HL-60 (cell line): Measurements from ENCODE around the gene ALDH9A1.

Experiments used
- TF ChIP-seq, protein P1 (sequence below): IDR thresholded peaks from one replicate; pipeline ENCODE4 v1.5.1; 2011; ENCODE audit warnings: low read length, control low read depth, inconsistent platforms; ENCODE audit not compliant: insufficient read depth
- TF ChIP-seq, protein P2 (sequence below): IDR thresholded peaks from 2 replicates; pipeline ENCODE4 v1.6.1; 2012; ENCODE audit warnings: low read depth; ENCODE audit not compliant: insufficient replicate concordance

DNA sequence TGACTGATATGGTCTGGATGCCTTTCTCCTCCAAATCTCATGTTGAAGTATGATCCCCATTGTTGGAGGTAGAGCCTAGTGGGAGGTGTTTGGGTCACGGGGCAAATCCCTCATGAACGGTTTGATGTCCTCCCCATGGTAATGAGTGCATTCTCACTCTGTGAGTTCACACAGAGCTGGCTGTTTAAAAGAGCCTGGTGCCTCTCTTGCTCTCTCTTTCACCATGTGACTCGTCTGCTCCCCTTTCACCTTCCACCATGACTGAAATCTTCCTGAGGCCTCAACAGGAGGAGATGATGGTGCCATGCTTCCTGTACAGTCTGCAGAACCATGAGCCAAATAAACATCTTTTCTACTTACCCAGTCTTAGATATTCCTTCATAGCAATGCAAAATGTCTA is 30.2 kb downstream of the ALDH9A1 start:
- TF ChIP-seq, protein P1, sequence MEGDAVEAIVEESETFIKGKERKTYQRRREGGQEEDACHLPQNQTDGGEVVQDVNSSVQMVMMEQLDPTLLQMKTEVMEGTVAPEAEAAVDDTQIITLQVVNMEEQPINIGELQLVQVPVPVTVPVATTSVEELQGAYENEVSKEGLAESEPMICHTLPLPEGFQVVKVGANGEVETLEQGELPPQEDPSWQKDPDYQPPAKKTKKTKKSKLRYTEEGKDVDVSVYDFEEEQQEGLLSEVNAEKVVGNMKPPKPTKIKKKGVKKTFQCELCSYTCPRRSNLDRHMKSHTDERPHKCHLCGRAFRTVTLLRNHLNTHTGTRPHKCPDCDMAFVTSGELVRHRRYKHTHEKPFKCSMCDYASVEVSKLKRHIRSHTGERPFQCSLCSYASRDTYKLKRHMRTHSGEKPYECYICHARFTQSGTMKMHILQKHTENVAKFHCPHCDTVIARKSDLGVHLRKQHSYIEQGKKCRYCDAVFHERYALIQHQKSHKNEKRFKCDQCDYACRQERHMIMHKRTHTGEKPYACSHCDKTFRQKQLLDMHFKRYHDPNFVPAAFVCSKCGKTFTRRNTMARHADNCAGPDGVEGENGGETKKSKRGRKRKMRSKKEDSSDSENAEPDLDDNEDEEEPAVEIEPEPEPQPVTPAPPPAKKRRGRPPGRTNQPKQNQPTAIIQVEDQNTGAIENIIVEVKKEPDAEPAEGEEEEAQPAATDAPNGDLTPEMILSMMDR, result no peak
- TF ChIP-seq, protein P2, sequence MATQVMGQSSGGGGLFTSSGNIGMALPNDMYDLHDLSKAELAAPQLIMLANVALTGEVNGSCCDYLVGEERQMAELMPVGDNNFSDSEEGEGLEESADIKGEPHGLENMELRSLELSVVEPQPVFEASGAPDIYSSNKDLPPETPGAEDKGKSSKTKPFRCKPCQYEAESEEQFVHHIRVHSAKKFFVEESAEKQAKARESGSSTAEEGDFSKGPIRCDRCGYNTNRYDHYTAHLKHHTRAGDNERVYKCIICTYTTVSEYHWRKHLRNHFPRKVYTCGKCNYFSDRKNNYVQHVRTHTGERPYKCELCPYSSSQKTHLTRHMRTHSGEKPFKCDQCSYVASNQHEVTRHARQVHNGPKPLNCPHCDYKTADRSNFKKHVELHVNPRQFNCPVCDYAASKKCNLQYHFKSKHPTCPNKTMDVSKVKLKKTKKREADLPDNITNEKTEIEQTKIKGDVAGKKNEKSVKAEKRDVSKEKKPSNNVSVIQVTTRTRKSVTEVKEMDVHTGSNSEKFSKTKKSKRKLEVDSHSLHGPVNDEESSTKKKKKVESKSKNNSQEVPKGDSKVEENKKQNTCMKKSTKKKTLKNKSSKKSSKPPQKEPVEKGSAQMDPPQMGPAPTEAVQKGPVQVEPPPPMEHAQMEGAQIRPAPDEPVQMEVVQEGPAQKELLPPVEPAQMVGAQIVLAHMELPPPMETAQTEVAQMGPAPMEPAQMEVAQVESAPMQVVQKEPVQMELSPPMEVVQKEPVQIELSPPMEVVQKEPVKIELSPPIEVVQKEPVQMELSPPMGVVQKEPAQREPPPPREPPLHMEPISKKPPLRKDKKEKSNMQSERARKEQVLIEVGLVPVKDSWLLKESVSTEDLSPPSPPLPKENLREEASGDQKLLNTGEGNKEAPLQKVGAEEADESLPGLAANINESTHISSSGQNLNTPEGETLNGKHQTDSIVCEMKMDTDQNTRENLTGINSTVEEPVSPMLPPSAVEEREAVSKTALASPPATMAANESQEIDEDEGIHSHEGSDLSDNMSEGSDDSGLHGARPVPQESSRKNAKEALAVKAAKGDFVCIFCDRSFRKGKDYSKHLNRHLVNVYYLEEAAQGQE, result no peak
